H9 (cell line): ENCODE measurements around the gene FFAR4. TPM values are rescaled to one million over a fixed set of nuclear protein-coding genes. Genes with fewer than 3 reads are reported as not detected.

ENCODE experiments used
- DNase-seq: peaks from one replicate; pipeline ENCODE4 v3.0.0-alpha.2; 2017
- H2AFZ ChIP-seq: one replicate; pipeline ENCODE4 v1.6.1; 2013; ENCODE audit warnings: mild to moderate bottlenecking, low read length, control low read depth, moderate library complexity
- H2AK5ac ChIP-seq: 2 replicates; pipeline ENCODE4 v1.6.1; 2013; ENCODE audit warnings: low read length, control low read depth, mixed read lengths; ENCODE audit not compliant: insufficient read length
- H2BK120ac ChIP-seq: one replicate; pipeline ENCODE4 v1.6.1; 2013; ENCODE audit warnings: low read depth, mild to moderate bottlenecking, low read length, control low read depth, inconsistent platforms; ENCODE audit not compliant: poor library complexity, severe bottlenecking
- H2BK12ac ChIP-seq: 2 replicates; pipeline ENCODE4 v1.6.1; 2013; ENCODE audit warnings: low read length, control low read depth, mixed read lengths, low read depth; ENCODE audit not compliant: insufficient read length
- H2BK15ac ChIP-seq: 2 replicates; pipeline ENCODE4 v1.6.1; 2013; ENCODE audit warnings: low read depth, low read length, control low read depth
- H2BK20ac ChIP-seq: one replicate; pipeline ENCODE4 v1.6.1; 2013; ENCODE audit warnings: low read depth, mild to moderate bottlenecking, low read length, control low read depth, inconsistent platforms; ENCODE audit not compliant: poor library complexity, severe bottlenecking
- H2BK5ac ChIP-seq: 2 replicates; pipeline ENCODE4 v1.6.1; 2013; ENCODE audit warnings: low read length, control low read depth, mixed read lengths; ENCODE audit not compliant: insufficient read length
- H3K14ac ChIP-seq: 2 replicates; pipeline ENCODE4 v1.6.1; 2013; ENCODE audit warnings: low read length, control low read depth; ENCODE audit not compliant: insufficient read depth
- H3K18ac ChIP-seq: 2 replicates; pipeline ENCODE4 v1.6.1; 2013; ENCODE audit warnings: low read depth, mild to moderate bottlenecking, mixed read lengths, low read length, control low read depth; ENCODE audit not compliant: insufficient read length
- H3K23ac ChIP-seq: 2 replicates; pipeline ENCODE4 v1.6.1; 2013; ENCODE audit warnings: low read length, control low read depth, mixed read lengths, low read depth; ENCODE audit not compliant: insufficient read length
- H3K23me2 ChIP-seq: 2 replicates; pipeline ENCODE4 v1.6.1; 2013; ENCODE audit warnings: low read depth, mild to moderate bottlenecking, mixed read lengths, low read length, control low read depth; ENCODE audit not compliant: insufficient read length, poor library complexity, severe bottlenecking
- H3K27ac ChIP-seq: 2 replicates; pipeline ENCODE4 v1.5.1; 2013; ENCODE audit warnings: low read length, control low read depth, mixed read lengths, low read depth; ENCODE audit not compliant: insufficient read length
- H3K27me3 ChIP-seq: 2 replicates; pipeline ENCODE4 v1.6.1; 2013; ENCODE audit warnings: low read length, control low read depth, inconsistent platforms; ENCODE audit not compliant: insufficient read depth
- H3K4ac ChIP-seq: 2 replicates; pipeline ENCODE4 v1.6.1; 2013; ENCODE audit warnings: low read depth, mild to moderate bottlenecking, control low read depth, inconsistent platforms, low read length, moderate library complexity
- H3K4me1 ChIP-seq: 2 replicates; pipeline ENCODE4 v1.6.1; 2013; ENCODE audit warnings: low read length, control low read depth, inconsistent platforms; ENCODE audit not compliant: insufficient read depth
- H3K4me2 ChIP-seq: 2 replicates; pipeline ENCODE4 v1.6.1; 2013; ENCODE audit warnings: low read length, control low read depth, mixed read lengths; ENCODE audit not compliant: insufficient read length, insufficient read depth
- H3K56ac ChIP-seq: 2 replicates; pipeline ENCODE4 v1.6.1; 2013; ENCODE audit warnings: low read depth, mild to moderate bottlenecking, mixed read lengths, low read length, control low read depth; ENCODE audit not compliant: insufficient read length
- H3K79me1 ChIP-seq: 2 replicates; pipeline ENCODE4 v1.6.1; 2013; ENCODE audit warnings: low read depth, mild to moderate bottlenecking, moderate library complexity, low read length, control low read depth, inconsistent platforms; ENCODE audit not compliant: insufficient read depth, poor library complexity, severe bottlenecking
- H3K79me2 ChIP-seq: 2 replicates; pipeline ENCODE4 v1.6.1; 2013; ENCODE audit warnings: low read length, control low read depth, inconsistent platforms; ENCODE audit not compliant: insufficient read depth
- H3K9ac ChIP-seq: 2 replicates; pipeline ENCODE4 v1.6.1; 2013; ENCODE audit warnings: low read length, control low read depth, mixed read lengths; ENCODE audit not compliant: insufficient read length; ENCODE audit errors: extremely low read depth
- H3K9me3 ChIP-seq: one replicate; pipeline ENCODE4 v1.6.1; 2013; ENCODE audit warnings: low read depth, low read length, inconsistent platforms; ENCODE audit not compliant: control insufficient read depth
- H3T11ph ChIP-seq: one replicate; pipeline ENCODE4 v1.6.1; 2013; ENCODE audit warnings: mild to moderate bottlenecking, low read length, control low read depth, inconsistent platforms
- H4K20me1 ChIP-seq: one replicate; pipeline ENCODE4 v1.6.1; 2013; ENCODE audit not compliant: control insufficient read depth, insufficient read length, insufficient read depth
- H4K5ac ChIP-seq: 2 replicates; pipeline ENCODE4 v1.6.1; 2013; ENCODE audit warnings: low read depth, mild to moderate bottlenecking, mixed read lengths, low read length, control low read depth; ENCODE audit not compliant: insufficient read length
- H4K8ac ChIP-seq: replicated peaks from 2 replicates; pipeline ENCODE4 v1.6.1; 2013; ENCODE audit warnings: low read length, control low read depth, mixed read lengths, low read depth; ENCODE audit not compliant: insufficient read length
- H4K91ac ChIP-seq: 2 replicates; pipeline ENCODE4 v1.6.1; 2013; ENCODE audit warnings: low read depth, mild to moderate bottlenecking, moderate library complexity, mixed read lengths, low read length, control low read depth; ENCODE audit not compliant: insufficient read length
- H3K27ac Mint-ChIP-seq, 3 experiments: 2 replicates in 2 of 3; 3 replicates in 1 of 3; pipeline ENCODE4 v1.8.0; 2020 to 2021; ENCODE audit warnings: mixed read lengths in 3 of 3, mild to moderate bottlenecking in 1 of 3, moderate library complexity in 1 of 3
- H3K27me3 Mint-ChIP-seq: 2 replicates; pipeline ENCODE4 v1.8.0; 2021; ENCODE audit warnings: low read depth, mild to moderate bottlenecking, moderate library complexity, mixed read lengths
- H3K36me3 Mint-ChIP-seq, 3 experiments: 2 replicates in 2 of 3; 3 replicates in 1 of 3; pipeline ENCODE4 v1.8.0; 2020 to 2021; ENCODE audit warnings: low read depth in 3 of 3, mixed read lengths in 3 of 3; ENCODE audit not compliant: insufficient read depth in 1 of 3
- H3K4me1 Mint-ChIP-seq, 2 experiments: 2 replicates each; pipeline ENCODE4 v1.8.0; 2020; ENCODE audit warnings: mixed read lengths in 2 of 2
- H3K4me3 Mint-ChIP-seq, 2 experiments: 2 replicates in 1 of 2; 3 replicates in 1 of 2; pipeline ENCODE4 v1.8.0; 2020 to 2021; ENCODE audit warnings: mild to moderate bottlenecking in 2 of 2, mixed read lengths in 2 of 2, moderate library complexity in 1 of 2
- H3K9me3 Mint-ChIP-seq, 2 experiments: 2 replicates in 1 of 2; 3 replicates in 1 of 2; pipeline ENCODE4 v1.8.0; 2020; ENCODE audit warnings: mild to moderate bottlenecking in 2 of 2, mixed read lengths in 2 of 2, moderate library complexity in 1 of 2
- CTCF ChIP-seq: fragments of 200-600 bp; sonication (generic); conservative IDR thresholded peaks from 3 replicates; pipeline ENCODE4 v1.8.0; 2021; ENCODE audit warnings: antibody characterized with exemption, mild to moderate bottlenecking
- WGBS: extraction: QIAGEN DNeasy Blood & Tissue Kit; methylation state at CpG from one replicate; pipeline ENCODE4 v1.1.7; 2013; ENCODE audit warnings: missing lambda C conversion rate, low lambda C conversion rate, mixed read lengths; ENCODE audit not compliant: insufficient read length; ENCODE audit errors: extremely low coverage; 5-methylcytosine and 5-hydroxymethylcytosine counted together
- total RNA-seq: library from RNA; stranded (reverse); gene quantifications from 2 replicates; pipeline ENCODE4 v1.2.1, GENCODE V29; 2021

FFAR4 gene
- total RNA-seq, 1 experiment from 2014 or later: not detected

GRCh38 chr10:93580828-93581227, 14.4 kb downstream of the FFAR4 start:
- Mint-ChIP-seq H3K27me3 (peaks cover 4% of the 10 kb centered on the region; the same call in 1 of the 2 replicates), H3K4me1 (peaks cover 0 to 3% of the 10 kb centered on the region in 2 experiments; a peak in 1 of 4 replicates), H3K9me3 (no peaks in the 10 kb centered on the region), H3K36me3 (no peaks in the 10 kb centered on the region), H3K4me3 (no peak overlapping the region; a peak in 1 of 5 replicates), H3K27ac (no peak overlapping the region; a peak in 1 of 7 replicates)
- H4K5ac ChIP-seq: no peak overlapping the region
- H3K23ac ChIP-seq: no peak overlapping the region
- H4K20me1 ChIP-seq: no peaks in the 10 kb centered on the region
- no peak overlapping the region for H2AFZ ChIP-seq
- no peak overlapping the region for H2AK5ac ChIP-seq
- H3T11ph ChIP-seq: no peak overlapping the region
- no peak overlapping the region for H2BK15ac ChIP-seq
- H2BK12ac ChIP-seq: no peak overlapping the region
- H4K91ac ChIP-seq: no peak overlapping the region
- H3K4ac ChIP-seq: no peak overlapping the region
- H3K27me3 ChIP-seq: no peaks in the 10 kb centered on the region
- no peak overlapping the region for H2BK5ac ChIP-seq
- no peak overlapping the region for H3K4me2 ChIP-seq
- H2BK20ac ChIP-seq: no peak overlapping the region
- H3K79me2 ChIP-seq: no peaks in the 10 kb centered on the region
- peak; percentile 59 for DNase-seq
- no peak overlapping the region for H3K9ac ChIP-seq
- no peak overlapping the region for H2BK120ac ChIP-seq
- no peak overlapping the region for H4K8ac ChIP-seq
- no peak overlapping the region for H3K56ac ChIP-seq
- H3K27ac ChIP-seq: no peak overlapping the region
- H3K14ac ChIP-seq: no peak overlapping the region
- H3K18ac ChIP-seq: no peak overlapping the region
- H3K79me1 ChIP-seq: no peaks in the 10 kb centered on the region
- H3K23me2 ChIP-seq: no peaks in the 10 kb centered on the region
- no peak for TF ChIP-seq CTCF
- H3K9me3 ChIP-seq: no peaks in the 10 kb centered on the region
- no peaks in the 10 kb centered on the region for H3K4me1 ChIP-seq
- WGBS: no CpG with 5 or more reads among the region's 6 CpGs
